GM21825 (cell line): ENCODE measurements around the gene DPH3.

Experiments
- ATAC-seq: cut with Tn5 transposase; IDR thresholded peaks from one replicate; pipeline ENCODE4 v1.9.1; 2021; ENCODE audit warnings: mild to moderate bottlenecking, moderate library complexity; ENCODE audit not compliant: unreplicated experiment

DPH3 gene

DNA sequence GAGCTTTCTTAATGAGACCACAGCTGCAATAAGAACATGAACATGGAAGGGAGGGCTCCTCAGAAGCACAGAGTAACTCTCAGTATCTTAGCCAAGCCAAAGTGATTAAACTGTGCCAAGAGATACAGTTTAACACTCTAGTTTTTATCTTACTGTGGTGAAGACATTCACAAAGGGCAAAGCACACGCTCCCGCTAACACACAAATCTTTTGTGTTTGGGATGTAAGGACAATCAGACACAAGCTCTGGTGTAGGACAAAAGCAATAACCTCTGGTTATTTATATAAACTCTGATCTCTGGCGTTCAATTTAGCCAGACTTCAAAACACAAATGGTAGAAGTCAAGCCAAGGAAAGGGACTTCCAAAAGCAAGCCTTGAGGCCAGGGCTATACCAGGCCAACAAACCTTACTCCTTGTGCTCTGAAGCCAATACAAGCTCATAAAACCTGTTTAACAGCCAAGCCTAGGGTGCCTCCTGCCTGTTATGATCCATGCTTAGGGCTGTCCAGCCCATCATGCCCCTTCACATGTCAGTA lies 27.8 kb downstream of the DPH3 start:
- ATAC-seq = no peak

DNA sequence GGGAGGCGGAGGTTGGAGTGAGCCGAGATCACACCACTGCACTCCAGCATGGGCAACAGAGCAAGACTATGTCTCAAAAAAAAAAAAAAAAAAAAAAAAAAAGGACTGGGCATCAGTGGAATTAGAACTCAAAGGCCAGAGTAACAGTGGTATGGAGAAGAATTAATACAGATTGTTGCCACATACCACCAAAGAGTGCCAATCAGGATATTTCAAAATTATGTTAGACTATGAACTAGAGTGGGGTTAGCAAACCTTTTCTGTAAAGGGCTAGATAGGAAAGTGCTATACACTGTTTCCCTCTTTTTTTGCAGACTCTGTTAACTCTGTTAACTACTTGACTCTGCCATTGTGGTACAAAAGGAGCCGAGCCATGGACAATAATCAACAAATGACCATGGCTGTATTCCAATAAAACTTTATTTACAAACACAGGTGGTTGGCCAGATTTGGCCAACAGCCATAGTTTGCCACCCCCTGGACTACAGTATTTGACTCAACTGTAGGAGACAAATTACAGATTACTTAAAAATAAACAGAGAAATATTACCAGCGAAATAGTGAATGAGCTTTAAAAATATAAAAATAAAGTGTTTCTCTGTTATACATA lies 28.6 kb downstream of the DPH3 start:
- ATAC-seq = no peak

DNA sequence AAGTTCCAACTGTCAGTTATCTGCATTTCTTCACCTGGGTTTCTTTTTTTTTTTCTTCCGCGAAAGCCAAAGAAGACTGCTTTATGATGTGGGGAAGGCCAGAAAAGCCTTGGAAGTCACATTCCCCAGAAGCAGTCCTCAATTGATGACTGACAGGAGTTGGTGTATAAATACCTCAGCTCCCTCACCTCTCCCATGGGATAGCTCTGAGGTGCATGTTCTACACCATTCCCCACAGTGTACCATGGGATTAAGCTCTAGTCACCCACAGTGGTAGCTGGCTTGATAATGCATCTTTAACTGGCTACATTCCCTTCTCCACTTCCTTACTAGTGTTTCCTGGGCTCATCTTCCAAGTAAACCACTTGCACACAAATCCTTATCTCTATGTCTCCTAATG lies 30.5 kb downstream of the DPH3 start:
- no peak for ATAC-seq

GRCh38 chr3:16233806-16234205 lies 30.9 kb downstream of the DPH3 start:
- no peak for ATAC-seq

DNA sequence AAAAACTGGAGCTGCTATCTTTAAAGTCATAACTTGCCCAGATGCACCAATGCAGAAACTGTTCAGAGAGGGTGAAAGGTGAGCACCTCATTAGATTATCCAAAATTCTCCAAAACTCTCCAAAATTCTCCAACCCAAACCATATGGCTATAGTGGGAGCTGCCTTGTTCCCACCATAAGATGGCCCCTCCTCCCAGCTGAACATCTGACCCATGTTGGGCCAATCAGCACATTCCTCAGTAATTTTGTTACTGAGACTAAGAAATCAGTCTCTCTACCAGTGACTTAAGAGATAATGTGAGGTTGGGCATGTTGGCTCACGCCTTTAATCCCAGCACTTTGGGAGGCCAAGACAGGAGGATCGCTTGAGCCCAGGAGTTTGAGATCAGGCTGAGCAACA lies 32.8 kb downstream of the DPH3 start:
- ATAC-seq = no peak

DNA sequence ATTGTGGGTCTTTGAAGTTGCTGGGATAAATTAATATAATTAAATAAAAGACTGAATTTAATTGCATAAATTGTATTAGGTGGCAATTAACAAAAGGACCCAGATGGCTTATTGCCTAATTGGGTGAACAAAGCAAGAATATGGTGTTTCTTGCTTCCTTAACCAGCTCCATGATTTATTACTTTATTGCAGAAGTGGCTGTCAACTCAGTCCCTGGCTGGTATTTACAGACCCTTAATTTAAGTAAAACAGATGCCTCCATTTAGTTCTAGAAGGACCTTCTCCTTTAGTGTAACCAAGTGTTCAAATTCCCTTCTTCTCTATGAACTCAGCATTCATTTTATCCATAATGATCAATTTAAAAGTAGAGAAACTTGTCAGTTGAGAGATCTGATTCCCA lies 35.1 kb downstream of the DPH3 start:
- ATAC-seq = no peak

GRCh38 chr3:16227566-16227965 lies 37.2 kb downstream of the DPH3 start:
- no peak for ATAC-seq

DNA sequence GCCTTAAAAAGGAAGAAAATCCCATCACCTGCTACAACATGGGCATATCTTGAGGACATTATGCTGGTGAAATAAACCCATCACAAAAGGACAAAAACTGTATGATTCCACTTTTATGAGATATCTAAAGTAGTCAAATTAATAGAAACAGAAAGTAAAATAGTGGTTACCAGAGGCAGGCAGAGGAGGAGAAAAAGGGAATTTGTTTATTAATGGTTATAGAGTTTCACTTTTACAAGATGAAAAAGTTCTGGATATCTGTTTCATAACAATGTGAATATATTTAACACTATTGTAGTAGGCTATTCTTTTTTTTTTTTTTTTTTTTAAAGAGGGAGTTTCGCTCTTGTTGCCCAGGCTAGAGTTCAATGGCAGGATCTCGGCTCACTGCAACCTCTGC lies 40.4 kb downstream of the DPH3 start:
- no peak for ATAC-seq

DNA sequence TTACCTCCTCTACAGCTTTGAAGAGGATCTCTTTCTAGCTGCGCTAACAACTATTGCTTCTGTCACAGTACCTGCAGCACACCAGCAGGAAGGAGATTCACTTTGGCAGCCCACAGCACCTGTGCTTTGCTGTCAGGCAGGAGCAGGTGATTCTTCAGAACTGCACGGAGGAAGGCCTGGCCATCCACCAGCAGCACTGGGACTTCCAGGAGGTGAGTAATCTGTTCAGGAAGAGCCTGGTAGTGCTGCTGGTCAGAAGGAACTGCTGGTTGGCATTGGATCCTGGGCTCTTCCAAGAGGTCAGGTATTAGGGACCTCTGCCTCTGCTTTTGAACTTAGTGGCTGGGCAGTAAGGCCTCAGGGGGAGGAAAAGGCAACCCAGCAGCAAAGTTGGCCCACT lies 42.2 kb downstream of the DPH3 start:
- ATAC-seq = no peak

GRCh38 chr3:16221990-16222389 lies 42.8 kb downstream of the DPH3 start:
- no peak for ATAC-seq

DNA sequence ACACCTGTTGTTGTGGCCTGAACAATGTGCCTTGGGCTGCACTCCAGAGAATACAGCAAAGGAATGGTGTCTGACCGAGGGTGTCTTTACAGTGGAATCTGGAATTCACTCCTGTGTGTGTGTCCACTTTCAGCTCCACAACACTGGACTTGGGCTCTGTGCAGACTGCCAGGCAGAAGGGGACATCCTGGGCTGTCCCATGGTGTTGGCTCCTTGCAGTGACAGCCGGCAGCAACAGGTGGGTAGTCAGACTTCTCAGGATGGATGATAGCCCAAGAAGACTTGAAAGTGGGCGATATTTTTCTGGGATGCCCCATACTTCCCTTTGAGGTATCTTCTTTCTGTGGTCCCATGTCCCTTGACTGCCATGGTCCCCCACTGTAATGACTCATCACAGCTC lies 45.0 kb downstream of the DPH3 start:
- ATAC-seq = no peak

DNA sequence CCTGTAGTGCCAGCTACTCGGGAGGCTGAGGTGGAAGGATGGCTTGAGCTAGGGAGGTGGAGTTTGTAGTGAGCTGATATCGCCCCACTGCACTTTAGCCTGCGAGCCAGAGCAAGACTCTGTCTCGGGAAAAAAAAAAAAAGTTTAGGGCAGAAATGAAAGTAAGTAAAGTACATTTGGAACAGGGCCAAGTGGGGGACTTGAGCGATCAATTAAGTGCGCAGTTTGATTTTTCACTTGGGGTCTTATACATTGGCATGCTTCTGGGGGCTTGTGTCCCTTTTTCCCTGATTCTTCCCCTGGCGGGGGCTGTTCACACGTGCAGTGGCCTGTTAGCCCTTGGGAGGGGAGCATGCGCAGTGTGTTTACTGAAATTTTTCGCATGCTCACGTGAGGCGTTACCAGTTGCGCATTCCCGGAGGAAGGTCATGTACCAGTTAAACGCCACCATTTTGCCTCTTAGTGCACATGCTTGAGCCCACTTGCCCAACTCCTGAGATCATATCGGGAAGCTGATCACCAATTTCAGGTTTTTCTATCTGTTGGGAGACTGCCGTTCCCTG lies 48.3 kb downstream of the DPH3 start:
- ATAC-seq = no peak

GRCh38 chr3:16214366-16214765 lies 50.4 kb downstream of the DPH3 start:
- ATAC-seq = no peak

- no peak for ATAC-seq
Measured at GRCh38 chr3:16211176-16211904, 53.4 kb downstream of the DPH3 start.
